ENCODE data around the gene SEZ6L2.

The SEZ6L2 gene

GRCh38 chr16:29925781-29926710 is 26.7 kb upstream of the SEZ6L2 start, which contains the start of gene KCTD13:
Gene KCTD13 (minus strand): TSS chr16:29926226. CDS start chr16:29926033, 193 bp downstream.
- H3K4me3 ChIP-seq (ENCODE audit: low read depth, low read length), result peak within 1 kb of the TSS; percentile 54
- TF ChIP-seq CTCF (IDR thresholded peaks at IDR 0.05; ENCODE audit: insufficient read depth, low read depth, low read length, missing control alignments), result no peak
- peak; percentile 91 for DNase-seq (ENCODE audit: low read depth)

GRCh38 chr16:29925105-29925756 is 25.9 kb upstream of the SEZ6L2 start:
- TF ChIP-seq CTCF (IDR thresholded peaks at IDR 0.05; ENCODE audit: insufficient read depth, low read depth, low read length, missing control alignments), result no peak
- peak overlapping the region; percentile 54 for H3K4me3 ChIP-seq (ENCODE audit: low read depth, low read length)
- peak; percentile 18 for DNase-seq (ENCODE audit: low read depth)

GRCh38 chr16:29922986-29923501 is 23.7 kb upstream of the SEZ6L2 start:
- no peak for DNase-seq (ENCODE audit: low read depth)
- no peak for TF ChIP-seq CTCF (IDR thresholded peaks at IDR 0.05; ENCODE audit: insufficient read depth, low read depth, low read length, missing control alignments)
- H3K4me3 ChIP-seq (ENCODE audit: low read depth, low read length), result no peak overlapping the region

- no peak for DNase-seq (ENCODE audit: low read depth)
- H3K4me3 ChIP-seq (ENCODE audit: low read depth, low read length), result no peak overlapping the region
- TF ChIP-seq CTCF (IDR thresholded peaks at IDR 0.05; ENCODE audit: insufficient read depth, low read depth, low read length, missing control alignments), result no peak
These were observed 23.0 kb upstream of the SEZ6L2 start for GRCh38 chr16:29922326-29922725.

GRCh38 chr16:29921034-29921385 is 21.7 kb upstream of the SEZ6L2 start:
- TF ChIP-seq CTCF (IDR thresholded peaks at IDR 0.05; ENCODE audit: insufficient read depth, low read depth, low read length, missing control alignments), result no peak
- DNase-seq (ENCODE audit: low read depth), result no peak
- no peak overlapping the region for H3K4me3 ChIP-seq (ENCODE audit: low read depth, low read length)

GRCh38 chr16:29920288-29921033 is 21.1 kb upstream of the SEZ6L2 start:
- no peak overlapping the region for H3K4me3 ChIP-seq (ENCODE audit: low read depth, low read length)
- DNase-seq (ENCODE audit: low read depth), result no peak
- no peak for TF ChIP-seq CTCF (IDR thresholded peaks at IDR 0.05; ENCODE audit: insufficient read depth, low read depth, low read length, missing control alignments)
